Measurements from ENCODE around the gene KIF12.

DNA sequence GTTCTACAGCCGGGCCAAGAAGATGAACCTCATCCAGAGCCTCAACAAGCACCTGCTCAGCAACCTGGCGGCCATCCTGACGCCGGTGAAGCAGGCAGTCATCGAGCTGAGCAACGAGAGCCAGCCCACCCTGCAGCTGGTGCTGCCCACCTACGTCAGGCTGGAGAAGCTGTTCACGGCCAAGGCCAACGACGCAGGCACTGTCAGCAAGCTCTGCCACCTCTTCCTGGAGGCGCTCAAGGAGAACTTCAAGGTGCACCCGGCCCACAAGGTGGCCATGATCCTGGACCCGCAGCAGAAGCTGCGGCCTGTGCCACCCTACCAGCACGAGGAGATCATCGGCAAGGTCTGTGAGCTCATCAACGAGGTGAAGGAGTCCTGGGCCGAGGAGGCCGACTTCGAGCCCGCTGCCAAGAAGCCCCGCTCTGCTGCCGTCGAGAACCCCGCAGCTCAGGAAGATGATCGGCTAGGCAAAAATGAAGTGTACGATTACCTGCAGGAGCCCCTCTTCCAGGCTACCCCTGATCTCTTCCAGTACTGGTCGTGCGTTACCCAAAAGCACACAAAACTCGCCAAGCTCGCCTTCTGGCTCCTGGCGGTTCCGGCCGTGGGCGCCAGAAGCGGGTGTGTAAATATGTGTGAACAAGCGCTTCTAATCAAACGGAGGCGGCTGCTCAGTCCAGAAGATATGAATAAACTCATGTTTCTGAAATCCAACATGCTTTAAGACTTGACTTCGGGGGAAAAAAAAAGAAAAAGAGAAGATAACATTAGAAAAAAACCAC is 49.5 kb downstream of the KIF12 start:
- TF ChIP-seq, protein P1, sequence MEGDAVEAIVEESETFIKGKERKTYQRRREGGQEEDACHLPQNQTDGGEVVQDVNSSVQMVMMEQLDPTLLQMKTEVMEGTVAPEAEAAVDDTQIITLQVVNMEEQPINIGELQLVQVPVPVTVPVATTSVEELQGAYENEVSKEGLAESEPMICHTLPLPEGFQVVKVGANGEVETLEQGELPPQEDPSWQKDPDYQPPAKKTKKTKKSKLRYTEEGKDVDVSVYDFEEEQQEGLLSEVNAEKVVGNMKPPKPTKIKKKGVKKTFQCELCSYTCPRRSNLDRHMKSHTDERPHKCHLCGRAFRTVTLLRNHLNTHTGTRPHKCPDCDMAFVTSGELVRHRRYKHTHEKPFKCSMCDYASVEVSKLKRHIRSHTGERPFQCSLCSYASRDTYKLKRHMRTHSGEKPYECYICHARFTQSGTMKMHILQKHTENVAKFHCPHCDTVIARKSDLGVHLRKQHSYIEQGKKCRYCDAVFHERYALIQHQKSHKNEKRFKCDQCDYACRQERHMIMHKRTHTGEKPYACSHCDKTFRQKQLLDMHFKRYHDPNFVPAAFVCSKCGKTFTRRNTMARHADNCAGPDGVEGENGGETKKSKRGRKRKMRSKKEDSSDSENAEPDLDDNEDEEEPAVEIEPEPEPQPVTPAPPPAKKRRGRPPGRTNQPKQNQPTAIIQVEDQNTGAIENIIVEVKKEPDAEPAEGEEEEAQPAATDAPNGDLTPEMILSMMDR (IDR thresholded peaks at IDR 0.05; ENCODE audit: low read length): no peak
- TF ChIP-seq EZH2 (IDR thresholded peaks at IDR 0.05; ENCODE audit: borderline replicate concordance, low read length): no peak
